Measurements from ENCODE around the gene OSBPL1A.

GRCh38 chr18:24246143-24246542, 151.5 kb downstream of the OSBPL1A start:
- TF ChIP-seq POLR2A (IDR thresholded peaks at IDR 0.05) (no peak), CTCF (IDR thresholded peaks at IDR 0.05) (no peak)

All from heart left ventricle (tissue), 13 donors.